H9 (cell line): ENCODE data around the gene CD300A. TPM values are rescaled to one million over a fixed set of nuclear protein-coding genes. Genes with fewer than 3 reads are reported as not detected.

Source experiments
- DNase-seq: peaks from one replicate; pipeline ENCODE4 v3.0.0-alpha.2; 2017
- H2AFZ ChIP-seq: one replicate; pipeline ENCODE4 v1.6.1; 2013; ENCODE audit warnings: mild to moderate bottlenecking, low read length, control low read depth, moderate library complexity
- H2AK5ac ChIP-seq: 2 replicates; pipeline ENCODE4 v1.6.1; 2013; ENCODE audit warnings: low read length, control low read depth, mixed read lengths; ENCODE audit not compliant: insufficient read length
- H2BK120ac ChIP-seq: one replicate; pipeline ENCODE4 v1.6.1; 2013; ENCODE audit warnings: low read depth, mild to moderate bottlenecking, low read length, control low read depth, inconsistent platforms; ENCODE audit not compliant: poor library complexity, severe bottlenecking
- H2BK12ac ChIP-seq: 2 replicates; pipeline ENCODE4 v1.6.1; 2013; ENCODE audit warnings: low read length, control low read depth, mixed read lengths, low read depth; ENCODE audit not compliant: insufficient read length
- H2BK15ac ChIP-seq: 2 replicates; pipeline ENCODE4 v1.6.1; 2013; ENCODE audit warnings: low read depth, low read length, control low read depth
- H2BK20ac ChIP-seq: one replicate; pipeline ENCODE4 v1.6.1; 2013; ENCODE audit warnings: low read depth, mild to moderate bottlenecking, low read length, control low read depth, inconsistent platforms; ENCODE audit not compliant: poor library complexity, severe bottlenecking
- H2BK5ac ChIP-seq: 2 replicates; pipeline ENCODE4 v1.6.1; 2013; ENCODE audit warnings: low read length, control low read depth, mixed read lengths; ENCODE audit not compliant: insufficient read length
- H3K14ac ChIP-seq: 2 replicates; pipeline ENCODE4 v1.6.1; 2013; ENCODE audit warnings: low read length, control low read depth; ENCODE audit not compliant: insufficient read depth
- H3K18ac ChIP-seq: 2 replicates; pipeline ENCODE4 v1.6.1; 2013; ENCODE audit warnings: low read depth, mild to moderate bottlenecking, mixed read lengths, low read length, control low read depth; ENCODE audit not compliant: insufficient read length
- H3K23ac ChIP-seq: 2 replicates; pipeline ENCODE4 v1.6.1; 2013; ENCODE audit warnings: low read length, control low read depth, mixed read lengths, low read depth; ENCODE audit not compliant: insufficient read length
- H3K23me2 ChIP-seq: 2 replicates; pipeline ENCODE4 v1.6.1; 2013; ENCODE audit warnings: low read depth, mild to moderate bottlenecking, mixed read lengths, low read length, control low read depth; ENCODE audit not compliant: insufficient read length, poor library complexity, severe bottlenecking
- H3K27ac ChIP-seq: 2 replicates; pipeline ENCODE4 v1.5.1; 2013; ENCODE audit warnings: low read length, control low read depth, mixed read lengths, low read depth; ENCODE audit not compliant: insufficient read length
- H3K27me3 ChIP-seq: 2 replicates; pipeline ENCODE4 v1.6.1; 2013; ENCODE audit warnings: low read length, control low read depth, inconsistent platforms; ENCODE audit not compliant: insufficient read depth
- H3K4ac ChIP-seq: 2 replicates; pipeline ENCODE4 v1.6.1; 2013; ENCODE audit warnings: low read depth, mild to moderate bottlenecking, control low read depth, inconsistent platforms, low read length, moderate library complexity
- H3K4me1 ChIP-seq: 2 replicates; pipeline ENCODE4 v1.6.1; 2013; ENCODE audit warnings: low read length, control low read depth, inconsistent platforms; ENCODE audit not compliant: insufficient read depth
- H3K4me2 ChIP-seq: 2 replicates; pipeline ENCODE4 v1.6.1; 2013; ENCODE audit warnings: low read length, control low read depth, mixed read lengths; ENCODE audit not compliant: insufficient read length, insufficient read depth
- H3K56ac ChIP-seq: 2 replicates; pipeline ENCODE4 v1.6.1; 2013; ENCODE audit warnings: low read depth, mild to moderate bottlenecking, mixed read lengths, low read length, control low read depth; ENCODE audit not compliant: insufficient read length
- H3K79me1 ChIP-seq: 2 replicates; pipeline ENCODE4 v1.6.1; 2013; ENCODE audit warnings: low read depth, mild to moderate bottlenecking, moderate library complexity, low read length, control low read depth, inconsistent platforms; ENCODE audit not compliant: insufficient read depth, poor library complexity, severe bottlenecking
- H3K79me2 ChIP-seq: 2 replicates; pipeline ENCODE4 v1.6.1; 2013; ENCODE audit warnings: low read length, control low read depth, inconsistent platforms; ENCODE audit not compliant: insufficient read depth
- H3K9ac ChIP-seq: 2 replicates; pipeline ENCODE4 v1.6.1; 2013; ENCODE audit warnings: low read length, control low read depth, mixed read lengths; ENCODE audit not compliant: insufficient read length; ENCODE audit errors: extremely low read depth
- H3K9me3 ChIP-seq: one replicate; pipeline ENCODE4 v1.6.1; 2013; ENCODE audit warnings: low read depth, low read length, inconsistent platforms; ENCODE audit not compliant: control insufficient read depth
- H3T11ph ChIP-seq: one replicate; pipeline ENCODE4 v1.6.1; 2013; ENCODE audit warnings: mild to moderate bottlenecking, low read length, control low read depth, inconsistent platforms
- H4K20me1 ChIP-seq: one replicate; pipeline ENCODE4 v1.6.1; 2013; ENCODE audit not compliant: control insufficient read depth, insufficient read length, insufficient read depth
- H4K5ac ChIP-seq: 2 replicates; pipeline ENCODE4 v1.6.1; 2013; ENCODE audit warnings: low read depth, mild to moderate bottlenecking, mixed read lengths, low read length, control low read depth; ENCODE audit not compliant: insufficient read length
- H4K8ac ChIP-seq: replicated peaks from 2 replicates; pipeline ENCODE4 v1.6.1; 2013; ENCODE audit warnings: low read length, control low read depth, mixed read lengths, low read depth; ENCODE audit not compliant: insufficient read length
- H4K91ac ChIP-seq: 2 replicates; pipeline ENCODE4 v1.6.1; 2013; ENCODE audit warnings: low read depth, mild to moderate bottlenecking, moderate library complexity, mixed read lengths, low read length, control low read depth; ENCODE audit not compliant: insufficient read length
- H3K27ac Mint-ChIP-seq, 3 experiments: 2 replicates in 2 of 3; 3 replicates in 1 of 3; pipeline ENCODE4 v1.8.0; 2020 to 2021; ENCODE audit warnings: mixed read lengths in 3 of 3, mild to moderate bottlenecking in 1 of 3, moderate library complexity in 1 of 3
- H3K27me3 Mint-ChIP-seq: 2 replicates; pipeline ENCODE4 v1.8.0; 2021; ENCODE audit warnings: low read depth, mild to moderate bottlenecking, moderate library complexity, mixed read lengths
- H3K36me3 Mint-ChIP-seq, 3 experiments: 2 replicates in 2 of 3; 3 replicates in 1 of 3; pipeline ENCODE4 v1.8.0; 2020 to 2021; ENCODE audit warnings: low read depth in 3 of 3, mixed read lengths in 3 of 3; ENCODE audit not compliant: insufficient read depth in 1 of 3
- H3K4me1 Mint-ChIP-seq, 2 experiments: 2 replicates each; pipeline ENCODE4 v1.8.0; 2020; ENCODE audit warnings: mixed read lengths in 2 of 2
- H3K4me3 Mint-ChIP-seq, 2 experiments: 2 replicates in 1 of 2; 3 replicates in 1 of 2; pipeline ENCODE4 v1.8.0; 2020 to 2021; ENCODE audit warnings: mild to moderate bottlenecking in 2 of 2, mixed read lengths in 2 of 2, moderate library complexity in 1 of 2
- H3K9me3 Mint-ChIP-seq, 2 experiments: 2 replicates in 1 of 2; 3 replicates in 1 of 2; pipeline ENCODE4 v1.8.0; 2020; ENCODE audit warnings: mild to moderate bottlenecking in 2 of 2, mixed read lengths in 2 of 2, moderate library complexity in 1 of 2
- CTCF ChIP-seq: fragments of 200-600 bp; sonication (generic); conservative IDR thresholded peaks from 3 replicates; pipeline ENCODE4 v1.8.0; 2021; ENCODE audit warnings: antibody characterized with exemption, mild to moderate bottlenecking
- WGBS: extraction: QIAGEN DNeasy Blood & Tissue Kit; methylation state at CpG from one replicate; pipeline ENCODE4 v1.1.7; 2013; ENCODE audit warnings: missing lambda C conversion rate, low lambda C conversion rate, mixed read lengths; ENCODE audit not compliant: insufficient read length; ENCODE audit errors: extremely low coverage; 5-methylcytosine and 5-hydroxymethylcytosine counted together
- long read RNA-seq: library from polyadenylated mRNA; unstranded; transcript quantifications from one replicate; pipeline ENCODE4 v2.0.0, GENCODE V29; 2020
- total RNA-seq: library from RNA; stranded (reverse); gene quantifications from 2 replicates; pipeline ENCODE4 v1.2.1, GENCODE V29; 2021

Gene CD300A
- total RNA-seq, result not detected in 2 replicates
- long read RNA-seq, result 0 reads

GRCh38 chr17:74466111-74466827 is at the start of gene CD300A:
Gene CD300A (plus strand): TSS chr17:74466634. CDS start chr17:74466704, 70 bp downstream.
- Mint-ChIP-seq H3K4me1 (peaks cover 4 to 7% of the 10 kb centered on the region in 2 experiments), H3K27ac (peak within 1 kb of the TSS in 1 of 3 experiments; percentile 14; a peak in 1 of 7 replicates), H3K27me3 (peaks cover 11% of the 10 kb centered on the region), H3K9me3 (no peaks in the 10 kb centered on the region), H3K4me3 (peak within 1 kb of the TSS in 1 of 2 experiments; percentile 61; a peak in 3 of 5 replicates), H3K36me3 (no peaks in the 10 kb centered on the region; a peak in 1 of 7 replicates)
- H2AFZ ChIP-seq, result no peak within 1 kb of the TSS
- no peak within 1 kb of the TSS for H3K9ac ChIP-seq
- DNase-seq, result peak; percentile 51
- no peak within 1 kb of the TSS for H3K56ac ChIP-seq
- peaks cover 6% of the 10 kb centered on the region for H3K23me2 ChIP-seq
- no peak within 1 kb of the TSS for H4K91ac ChIP-seq
- H3K4ac ChIP-seq, result no peak within 1 kb of the TSS
- no peaks in the 10 kb centered on the region for H3K4me1 ChIP-seq
- H2BK15ac ChIP-seq, result no peak within 1 kb of the TSS
- no peak within 1 kb of the TSS for H2BK12ac ChIP-seq
- H3K18ac ChIP-seq, result no peak within 1 kb of the TSS
- H3K4me2 ChIP-seq, result peak within 1 kb of the TSS; percentile 76
- no peaks in the 10 kb centered on the region for H3K79me2 ChIP-seq
- H3K27ac ChIP-seq, result no peak within 1 kb of the TSS
- WGBS, result no CpG with 5 or more reads among the region's 25 CpGs
- H4K20me1 ChIP-seq, result no peaks in the 10 kb centered on the region
- H4K8ac ChIP-seq, result no peak within 1 kb of the TSS
- H2BK20ac ChIP-seq, result no peak within 1 kb of the TSS
- H3T11ph ChIP-seq, result no peak within 1 kb of the TSS
- H4K5ac ChIP-seq, result no peak within 1 kb of the TSS
- no peak within 1 kb of the TSS for H2BK120ac ChIP-seq
- H3K9me3 ChIP-seq, result no peaks in the 10 kb centered on the region
- no peak within 1 kb of the TSS for H2BK5ac ChIP-seq
- no peak within 1 kb of the TSS for H2AK5ac ChIP-seq
- H3K14ac ChIP-seq, result no peak within 1 kb of the TSS; the same call in 1 of the 2 replicates
- no peak for TF ChIP-seq CTCF
- H3K27me3 ChIP-seq, result peaks cover 4% of the 10 kb centered on the region; the same call in 1 of the 2 replicates
- no peaks in the 10 kb centered on the region for H3K79me1 ChIP-seq
- H3K23ac ChIP-seq, result no peak within 1 kb of the TSS
